GF-D8 (cell line): ENCODE measurements around the gene PRKAG1.

Experiments used
- DNase-seq: peaks from one replicate; lab custom pipeline; 2025; lab: John Stamatoyannopoulos, UW

Gene PRKAG1

DNA sequence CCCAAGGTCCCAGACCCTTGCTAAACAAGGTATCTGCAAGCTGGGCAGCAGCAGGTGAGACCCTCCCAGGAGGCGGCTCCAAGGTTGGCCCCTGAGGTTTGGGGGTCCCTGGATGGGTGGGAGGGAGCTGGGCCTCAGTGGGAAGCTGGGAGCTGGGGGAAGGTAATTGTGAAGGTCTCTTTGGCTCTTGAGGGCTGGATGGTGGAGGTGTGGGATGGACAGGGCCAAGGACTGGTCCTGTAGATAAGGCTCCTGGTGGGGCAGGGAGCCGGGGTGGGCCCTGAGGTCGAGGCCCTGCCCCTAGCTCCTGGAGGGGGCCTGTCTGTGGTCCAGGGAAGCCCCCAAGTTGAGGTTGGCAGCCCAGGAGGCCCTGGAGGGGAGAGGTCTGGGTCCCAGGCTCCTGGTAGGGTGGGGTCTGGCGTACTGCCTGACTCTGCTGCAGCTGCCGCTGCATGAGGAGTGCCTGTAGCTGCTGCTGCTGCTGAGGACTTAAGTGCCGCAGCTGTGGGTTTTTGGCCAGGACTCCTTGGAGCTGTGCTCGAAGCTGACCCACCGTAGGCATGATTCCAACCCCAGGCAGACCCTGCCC is 13.1 kb upstream of the PRKAG1 start:
- DNase-seq, result no peak

DNA sequence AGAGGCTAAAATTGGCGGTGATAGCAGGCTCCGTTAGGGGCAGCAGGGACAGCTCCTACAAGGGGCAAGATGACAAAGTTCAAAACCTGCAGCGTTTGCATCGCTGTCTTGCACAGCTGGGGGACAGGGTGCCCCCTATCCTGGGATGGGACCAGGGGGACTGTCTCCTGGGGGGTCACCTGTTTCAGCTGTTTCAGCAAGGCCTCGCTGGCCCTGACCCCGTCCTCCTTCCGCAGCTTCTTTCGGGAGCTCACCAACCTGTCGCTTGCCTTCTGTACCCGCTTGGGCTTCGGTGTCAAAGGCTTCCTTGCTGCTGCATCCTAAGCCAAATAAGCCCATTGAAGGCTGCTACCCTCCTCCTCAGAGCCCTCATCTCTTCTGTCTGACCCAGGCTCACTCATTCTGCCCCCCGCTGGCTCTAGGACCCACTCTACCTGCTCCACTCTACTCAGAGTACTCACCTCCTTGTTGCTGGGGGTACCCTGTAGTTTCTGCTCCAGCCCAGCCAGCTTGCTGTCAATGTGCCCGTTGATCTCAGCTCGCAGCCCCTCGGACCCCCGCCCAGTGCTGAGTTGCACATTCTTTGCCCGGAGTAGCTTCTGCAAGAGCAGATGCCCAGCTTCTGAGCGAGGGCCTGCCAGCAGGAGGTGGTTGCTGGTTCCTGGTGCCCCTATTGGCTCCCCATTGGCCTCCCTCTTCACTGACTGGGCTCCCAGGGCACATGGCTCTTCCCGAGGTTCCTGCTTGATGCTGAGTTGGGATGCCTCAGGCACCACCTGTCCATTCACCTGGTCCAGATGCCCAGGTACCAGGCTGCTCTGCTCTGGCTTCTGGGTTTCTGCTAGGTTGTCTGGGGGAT is 12.4 kb upstream of the PRKAG1 start:
- no peak for DNase-seq

DNA sequence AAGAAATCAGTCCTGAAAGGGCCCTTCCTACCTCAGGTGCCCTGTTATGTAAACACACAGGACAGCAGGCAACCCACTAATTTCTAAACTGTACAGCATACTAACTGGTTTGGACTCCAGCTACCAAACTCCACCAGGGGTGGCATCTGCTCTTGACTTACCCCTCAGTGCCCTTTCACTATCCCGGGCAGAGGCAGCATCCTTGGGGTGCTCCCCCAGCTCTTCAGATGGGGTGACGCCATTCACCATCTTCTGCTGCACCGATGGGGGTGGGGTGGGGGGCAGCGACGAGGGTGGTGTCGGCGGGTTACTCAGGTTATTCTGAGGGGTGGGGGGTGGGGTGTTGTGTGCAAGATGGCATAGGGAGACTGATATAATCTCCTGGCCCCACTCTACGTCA is 11.5 kb upstream of the PRKAG1 start:
- DNase-seq, result no peak

DNA sequence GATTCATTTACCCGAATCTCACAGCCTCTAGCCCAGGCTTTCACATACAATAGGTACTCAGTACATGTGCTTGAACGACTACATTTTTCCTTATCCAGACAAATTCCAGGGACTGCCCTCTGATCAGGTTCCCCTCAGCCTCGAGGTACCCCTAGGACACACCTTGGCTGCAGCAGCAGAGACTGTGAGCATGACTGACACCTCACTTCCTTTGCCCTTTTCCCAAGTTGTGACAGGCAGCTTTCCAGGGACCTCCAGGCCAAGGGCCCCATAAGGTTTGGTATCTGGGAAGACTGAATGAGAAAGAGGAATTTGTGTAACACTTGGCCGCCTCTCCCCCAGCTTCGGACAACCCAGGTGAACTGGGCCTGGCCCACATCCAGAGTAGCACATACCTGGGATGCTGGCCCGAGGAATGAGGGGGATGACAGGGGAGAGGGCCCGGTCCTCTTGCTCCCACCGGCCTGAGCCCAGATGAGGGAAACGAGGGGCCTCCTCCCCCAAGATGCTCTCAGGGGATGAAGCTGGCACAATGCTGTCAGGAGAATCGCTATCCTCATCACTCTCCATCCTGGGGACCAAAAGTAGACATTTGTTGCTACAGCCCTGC is 10.2 kb upstream of the PRKAG1 start:
- no peak for DNase-seq

DNA sequence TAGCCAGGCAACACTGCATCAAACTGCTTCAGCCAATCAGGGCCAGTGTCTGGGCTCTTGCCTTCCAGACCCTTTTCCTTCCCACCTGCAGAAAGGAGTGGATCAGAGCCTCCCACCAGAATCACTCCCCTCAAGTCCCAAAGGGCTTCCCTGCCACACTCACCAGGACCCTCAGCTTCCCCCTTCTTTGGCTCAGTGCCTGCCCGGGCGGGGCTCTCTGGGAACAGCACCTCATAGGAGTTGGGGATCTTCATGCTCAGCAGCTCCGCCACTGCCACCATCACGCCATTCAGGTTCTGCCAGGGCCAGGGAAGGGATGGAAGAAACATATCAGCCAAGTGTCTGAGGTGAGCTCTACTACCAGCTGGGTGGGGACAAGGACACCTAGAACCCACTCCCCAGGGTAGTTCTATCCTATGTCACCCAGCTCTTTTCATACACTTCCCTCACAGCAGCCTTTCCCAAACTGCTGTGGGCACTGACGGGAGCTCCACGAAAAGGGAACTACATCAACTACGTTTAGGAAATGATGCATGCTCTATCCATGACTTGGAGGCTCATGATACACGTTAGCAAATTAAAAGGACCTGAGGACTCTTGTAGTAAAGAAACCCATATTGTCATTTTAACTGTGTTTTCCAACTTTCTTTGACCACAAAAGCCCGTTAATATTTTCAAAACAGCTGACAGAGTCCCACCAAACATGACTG is 9.4 kb upstream of the PRKAG1 start:
- DNase-seq, result no peak

DNA sequence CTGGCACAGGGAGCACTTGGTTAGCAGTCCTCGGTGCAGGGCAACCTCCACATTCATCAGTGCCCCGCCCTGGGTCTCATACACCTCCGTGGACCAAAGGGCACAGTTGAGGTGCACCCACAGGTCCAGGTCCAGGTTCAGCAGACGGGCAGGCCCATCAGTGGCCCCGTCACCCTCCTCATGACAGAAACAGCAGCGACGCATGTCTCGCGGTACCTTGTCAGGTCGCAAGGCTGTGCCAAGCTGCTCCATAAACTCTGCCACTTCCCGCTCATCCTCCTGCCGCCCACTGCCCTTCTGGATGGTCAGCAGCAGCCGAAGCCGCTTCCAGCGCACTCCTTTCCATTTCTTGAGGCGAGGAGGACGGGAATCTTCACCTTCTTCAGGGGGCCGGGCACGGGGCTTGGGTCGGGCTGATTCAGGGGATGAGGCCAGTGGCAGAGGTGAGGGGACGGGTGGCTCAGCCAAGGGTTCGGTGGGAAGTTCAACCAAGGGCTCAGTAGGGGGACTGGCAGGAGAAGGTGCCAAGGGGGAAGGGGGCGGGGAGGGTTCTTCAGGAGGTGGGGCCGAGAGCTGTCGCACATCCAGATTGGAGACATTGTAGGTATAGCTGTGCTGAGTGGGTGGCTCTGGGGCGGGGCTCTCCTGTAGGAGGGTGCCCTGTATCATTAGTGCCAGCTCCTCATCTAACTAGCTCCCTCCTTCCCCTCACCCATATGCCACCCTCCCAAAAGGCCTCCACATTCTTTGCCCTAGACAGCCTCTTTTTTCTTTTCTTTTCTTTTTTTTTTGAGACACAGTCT is 8.3 kb upstream of the PRKAG1 start:
- DNase-seq, result no peak

DNA sequence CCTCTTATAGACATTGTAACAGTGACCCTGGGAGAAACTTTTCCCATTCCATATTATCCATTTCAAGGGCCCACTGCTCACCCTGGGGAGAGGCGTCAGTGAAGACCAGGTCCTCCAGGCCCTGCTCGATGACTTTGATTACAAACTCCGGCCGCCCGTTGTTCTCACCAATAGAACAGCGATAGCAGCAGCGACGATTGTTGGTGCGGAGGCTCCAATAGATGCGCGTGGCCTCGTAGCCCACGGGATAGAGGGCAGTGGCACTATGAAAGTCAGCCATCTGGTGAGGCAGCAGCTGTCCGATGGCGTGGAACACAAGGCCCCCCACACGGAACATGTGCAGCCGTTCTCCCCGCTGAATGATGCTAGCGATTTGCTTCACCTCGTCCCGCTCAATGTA is 7.5 kb upstream of the PRKAG1 start:
- no peak for DNase-seq

DNA sequence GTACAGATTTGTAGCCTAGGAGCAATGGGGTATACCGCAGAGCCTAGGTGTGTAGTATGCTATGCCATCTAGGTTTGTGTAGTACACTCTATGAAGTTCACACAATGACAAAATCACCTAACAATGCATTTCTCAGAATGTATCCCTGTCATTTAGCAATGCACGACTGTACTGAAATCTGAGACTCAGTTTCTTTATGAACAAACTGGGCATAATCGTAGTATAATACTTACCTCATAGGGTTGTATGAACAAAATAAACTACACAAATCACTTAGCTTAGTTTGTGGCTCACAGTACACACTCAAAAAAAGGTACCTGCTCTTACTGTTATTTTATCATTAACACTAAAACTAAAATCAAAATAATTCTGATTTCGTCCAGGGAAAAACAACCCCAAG is 6.9 kb upstream of the PRKAG1 start:
- no peak for DNase-seq

DNA sequence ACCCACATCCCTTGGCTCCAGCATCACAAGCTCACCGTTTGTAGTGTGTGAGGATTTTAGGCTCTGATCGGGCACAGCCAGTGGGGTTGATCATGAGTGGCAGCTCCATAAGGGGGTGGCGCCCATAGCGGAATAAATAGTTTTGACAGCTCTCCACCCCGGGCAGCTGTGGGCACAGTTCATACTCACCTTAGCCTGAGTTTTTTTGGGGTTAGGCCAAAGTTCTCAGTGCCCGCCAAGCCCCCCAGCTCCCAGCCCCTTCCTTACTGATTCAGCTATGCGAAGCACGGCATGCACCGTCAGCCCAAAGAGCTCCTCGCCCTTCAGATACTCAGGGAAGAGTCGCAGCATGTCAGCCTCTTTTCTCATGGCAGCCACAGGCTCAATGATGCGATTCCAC is 6.0 kb upstream of the PRKAG1 start:
- DNase-seq, result no peak

DNA sequence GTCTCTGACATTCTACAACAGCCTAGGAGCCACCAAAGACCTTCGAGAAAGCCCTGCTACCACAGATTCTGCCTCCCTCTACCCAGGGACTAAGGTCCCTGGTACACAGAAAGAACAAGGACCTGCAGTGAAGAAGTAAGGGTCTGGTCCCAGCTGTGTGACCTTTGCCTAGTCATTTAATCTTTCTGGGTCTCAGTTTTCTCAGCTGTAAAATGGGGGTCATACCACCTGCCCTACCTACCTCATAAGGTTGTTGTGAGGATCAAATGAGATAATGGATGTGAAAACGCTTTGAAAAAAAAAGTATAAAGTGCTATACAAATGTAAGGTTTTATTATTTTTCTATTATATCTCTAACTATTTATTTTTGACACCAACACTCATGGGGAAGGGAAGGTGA is 5.2 kb upstream of the PRKAG1 start:
- DNase-seq, result no peak

DNA sequence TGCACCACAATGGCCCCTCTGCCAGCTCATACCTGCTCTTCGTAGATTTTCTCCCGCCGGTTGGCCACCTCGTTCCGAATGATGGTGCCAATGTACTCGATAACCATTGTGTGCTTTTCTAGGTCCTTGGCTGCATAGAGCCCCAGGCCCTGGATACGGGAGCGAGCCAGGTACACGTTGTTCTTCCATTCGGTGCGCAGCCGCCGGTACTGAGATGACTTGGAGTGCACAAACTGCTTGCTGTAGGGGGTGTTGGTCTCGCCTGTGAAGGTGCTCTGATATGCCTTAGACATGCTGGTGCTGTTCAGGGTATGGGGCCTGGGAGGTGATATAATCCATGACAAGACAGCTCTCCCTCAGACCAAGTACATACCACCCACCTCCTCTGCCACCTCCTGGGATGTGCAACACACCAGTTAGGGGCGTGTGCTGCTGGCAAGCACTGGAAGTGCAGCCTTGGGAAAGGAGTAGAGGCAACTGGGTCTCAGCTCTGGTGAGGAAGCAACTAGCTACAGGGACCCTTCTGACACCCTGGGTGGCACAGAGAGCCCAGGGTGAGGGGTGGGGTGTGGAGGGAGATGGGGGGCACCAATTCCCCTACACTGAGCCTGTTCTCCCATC is 4.1 kb upstream of the PRKAG1 start:
- DNase-seq, result no peak

DNA sequence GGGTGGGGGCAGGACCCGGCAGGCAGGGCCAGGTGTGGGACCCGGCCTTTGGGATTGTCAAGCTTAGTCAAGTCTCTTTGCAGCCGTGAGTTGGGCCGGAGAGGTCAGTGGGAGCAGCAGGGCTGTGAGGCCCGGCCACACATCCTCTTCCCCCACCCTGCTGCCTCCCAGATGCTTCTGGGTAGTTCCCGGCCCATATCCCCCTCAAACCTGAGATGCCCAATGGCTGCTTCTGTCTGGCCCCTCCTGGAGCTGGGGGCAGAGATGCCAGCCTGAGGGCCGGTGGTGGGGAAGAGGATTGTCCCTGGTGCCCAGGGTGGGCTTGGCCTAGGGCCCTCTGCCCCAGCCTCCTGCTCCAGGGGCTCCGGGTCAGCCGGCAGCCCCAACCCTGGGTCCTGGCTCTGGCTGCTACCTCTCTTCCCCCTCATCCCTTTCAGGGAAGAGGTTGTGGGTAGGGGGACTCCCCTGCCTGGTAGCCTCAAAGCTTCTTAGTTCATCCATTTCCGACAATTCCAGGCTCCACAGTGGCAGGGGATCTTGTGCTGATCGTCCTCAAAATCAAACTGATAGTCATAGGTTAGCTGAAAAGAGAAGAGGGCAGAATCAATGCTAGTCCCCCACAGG is 2.8 kb upstream of the PRKAG1 start:
- no peak for DNase-seq

DNA sequence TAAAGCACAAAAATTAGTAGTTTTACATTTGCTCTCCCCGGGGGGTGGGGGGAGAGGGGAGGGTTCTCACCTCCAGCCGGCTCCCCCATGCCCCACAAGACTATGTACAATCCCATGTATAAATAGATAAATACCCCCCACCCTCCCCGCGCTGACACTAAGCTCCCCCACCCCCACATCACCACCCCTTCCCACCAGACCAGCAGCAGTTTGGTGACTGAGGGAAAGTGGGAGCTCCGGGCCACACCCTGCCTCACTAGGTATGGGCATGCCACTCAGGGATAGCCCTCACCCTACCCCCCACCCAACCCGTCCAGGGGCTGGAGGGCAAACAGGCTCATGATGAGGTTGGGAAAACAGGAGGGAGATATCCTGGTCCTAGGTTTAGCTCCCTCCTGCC is 1.9 kb upstream of the PRKAG1 start:
- no peak for DNase-seq

DNA sequence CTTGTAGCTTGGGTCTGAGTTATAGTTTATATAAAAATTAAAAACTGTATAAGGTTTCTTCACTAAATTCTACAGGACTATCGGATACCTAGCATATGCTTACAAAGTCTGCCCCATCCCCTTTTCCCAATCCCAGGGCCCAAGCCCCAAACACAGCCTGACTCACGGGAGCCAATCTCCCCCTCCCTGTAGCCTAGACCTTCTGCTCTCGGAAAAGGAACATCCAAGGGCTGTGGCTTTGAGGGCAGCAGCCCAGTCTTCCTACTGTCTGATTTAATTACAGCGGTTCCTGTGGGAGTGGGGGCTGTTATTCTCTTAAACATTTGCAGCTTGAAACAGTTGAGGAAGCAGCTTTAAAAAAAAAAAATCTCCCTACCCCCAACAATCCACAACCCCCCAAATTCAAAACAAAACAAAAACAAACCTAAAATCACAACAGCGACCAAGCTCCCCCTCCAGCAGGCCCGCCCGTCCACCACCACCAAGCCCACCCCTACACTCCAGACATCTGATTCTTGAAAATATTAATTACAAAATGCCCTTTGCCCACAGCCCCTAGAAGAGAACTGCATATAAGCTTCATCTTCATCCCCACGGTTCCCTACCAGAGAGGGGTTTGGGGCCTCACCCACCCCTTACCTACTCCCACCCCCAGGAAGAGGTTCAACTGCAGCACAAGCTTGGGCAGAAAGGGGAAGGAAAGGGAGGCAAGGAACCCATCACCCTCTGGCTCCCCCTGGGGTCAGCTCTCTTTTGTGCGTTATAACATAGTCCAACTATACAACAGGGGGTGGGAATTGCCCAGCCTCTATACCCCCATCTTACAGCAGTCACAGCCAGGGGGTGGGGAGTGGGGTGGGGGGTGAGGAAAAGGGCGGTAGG is 1.1 kb upstream of the PRKAG1 start:
- DNase-seq, result peak; percentile 62

DNA sequence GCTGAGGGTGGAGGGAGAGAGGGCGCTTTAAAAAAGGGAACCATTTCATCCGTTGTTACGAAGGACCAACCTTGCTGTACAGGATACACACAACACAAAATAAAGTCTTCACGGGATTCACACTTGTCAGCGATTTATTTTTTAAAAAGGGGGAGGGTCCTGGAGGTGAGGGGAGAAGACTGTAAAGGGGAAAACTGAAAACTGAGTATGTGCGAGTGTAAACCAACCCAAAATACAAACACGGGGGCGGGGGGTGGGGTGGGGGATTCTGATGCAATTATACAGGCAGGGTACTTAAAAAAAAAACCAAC is 499 bp upstream of the PRKAG1 start:
- peak; percentile 66 for DNase-seq

DNA sequence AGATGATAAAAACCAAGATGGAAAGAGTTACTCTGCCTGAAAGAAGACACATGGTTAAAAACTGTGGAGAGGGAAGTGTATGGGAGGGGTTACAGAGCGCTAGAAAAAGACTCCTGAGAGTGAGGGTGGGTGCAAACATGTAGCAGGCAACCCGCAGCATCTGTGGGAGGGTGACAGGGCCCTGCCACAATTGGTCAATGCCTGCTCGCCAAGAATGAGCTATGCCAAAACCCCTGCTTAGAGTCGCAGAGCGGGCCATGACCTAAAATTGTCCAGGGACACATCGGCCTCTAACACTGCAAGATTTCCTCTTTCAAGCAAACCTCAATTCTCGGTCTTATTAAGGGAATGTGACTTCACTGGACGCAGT is 700 bp downstream of the PRKAG1 start:
- peak; percentile 38 for DNase-seq

DNA sequence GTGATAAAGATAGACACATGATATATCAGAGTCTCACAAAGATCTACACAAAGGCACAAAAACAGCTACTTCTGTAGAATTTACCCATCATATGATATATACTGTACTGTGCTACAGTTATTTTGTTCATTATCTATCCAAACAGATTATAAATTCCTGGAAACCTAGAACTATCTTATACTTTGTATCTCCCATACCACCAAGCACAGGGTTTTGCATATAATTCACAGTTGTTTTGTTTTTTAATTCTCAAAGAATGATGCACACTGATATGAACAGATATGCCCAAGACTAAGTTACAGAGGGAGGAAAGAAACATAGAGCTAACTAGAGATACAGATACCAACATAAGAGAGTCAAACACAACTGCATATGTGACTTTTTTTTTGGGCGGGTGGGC is 3.4 kb downstream of the PRKAG1 start:
- no peak for DNase-seq

DNA sequence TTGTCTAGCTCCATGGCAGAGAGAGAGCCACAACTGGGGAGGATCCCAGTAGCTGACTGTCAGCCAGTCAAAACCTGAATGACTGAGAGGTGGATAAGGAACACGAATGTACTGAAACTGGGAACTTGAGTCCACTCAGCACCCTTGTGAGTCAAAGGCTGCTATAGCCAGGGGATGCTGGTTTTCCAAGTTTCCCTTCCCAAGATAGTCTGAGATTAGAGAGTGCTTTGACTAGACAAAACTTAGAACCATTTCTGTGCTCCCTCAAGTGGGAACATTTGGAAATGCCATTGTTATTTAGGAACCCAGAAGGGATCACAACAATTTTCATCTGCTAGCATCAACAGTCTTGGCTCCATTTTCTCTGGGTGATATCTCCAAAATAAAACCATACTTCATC is 4.0 kb downstream of the PRKAG1 start:
- DNase-seq, result no peak

DNA sequence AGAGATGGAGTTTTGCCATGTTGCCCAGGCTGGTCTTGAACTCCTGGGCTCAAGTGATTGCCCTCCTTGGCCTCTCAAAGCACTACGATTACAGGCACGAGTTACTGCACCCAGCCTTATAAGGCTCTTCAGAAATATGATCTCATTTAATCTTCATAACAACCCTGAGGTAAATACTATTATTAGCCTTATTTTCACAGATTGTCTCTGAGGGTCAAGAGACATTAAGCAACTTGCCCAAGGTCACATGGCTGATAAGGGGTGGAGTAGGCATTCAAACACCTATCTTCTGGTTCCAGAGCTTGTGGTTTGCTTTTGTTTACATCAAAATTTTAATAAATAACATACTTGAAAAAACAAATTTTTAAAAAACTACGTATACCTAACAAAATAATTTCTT is 5.1 kb downstream of the PRKAG1 start:
- DNase-seq, result no peak

DNA sequence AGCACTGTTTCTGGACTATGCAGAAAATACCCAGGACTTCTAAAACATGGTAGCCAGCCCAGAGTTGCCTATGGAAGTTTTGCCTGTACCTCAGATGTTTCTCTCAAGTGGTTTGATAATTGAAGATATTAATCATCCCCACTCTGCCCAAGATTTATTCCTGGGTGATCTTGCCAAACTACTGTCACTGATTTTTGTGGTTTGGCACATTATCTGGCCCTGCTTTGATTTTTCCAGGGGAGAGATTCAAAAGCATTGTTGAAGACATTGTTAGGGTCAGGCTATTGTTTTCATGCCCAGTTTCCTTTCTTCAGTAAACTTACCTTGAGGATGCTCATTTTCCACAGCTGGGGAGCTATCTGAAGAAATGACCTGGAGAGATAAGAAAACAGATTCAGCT is 5.8 kb downstream of the PRKAG1 start:
- DNase-seq, result no peak
